Testis (tissue), 2 donors: ENCODE results near the gene NIPBL.

Experiments
- POLR2A ChIP-seq: fragments of 450-650 bp; IDR thresholded peaks from one replicate; pipeline ENCODE4 v1.6.1; 2017; ENCODE audit warnings: antibody characterized with exemption, mild to moderate bottlenecking, moderate library complexity
- TF ChIP-seq, protein P1 (sequence below), 3 experiments: fragments of 450-650 bp in 2 of 3; fragments of 200-600 bp in 1 of 3; sonication (generic) in 1 of 3; IDR thresholded peaks; one replicate each; pipeline ENCODE4 v1.5.1; 2016 to 2019; ENCODE audit warnings: antibody characterized with exemption in 3 of 3, mild to moderate bottlenecking in 2 of 3, moderate library complexity in 1 of 3

- TF ChIP-seq, protein P1, sequence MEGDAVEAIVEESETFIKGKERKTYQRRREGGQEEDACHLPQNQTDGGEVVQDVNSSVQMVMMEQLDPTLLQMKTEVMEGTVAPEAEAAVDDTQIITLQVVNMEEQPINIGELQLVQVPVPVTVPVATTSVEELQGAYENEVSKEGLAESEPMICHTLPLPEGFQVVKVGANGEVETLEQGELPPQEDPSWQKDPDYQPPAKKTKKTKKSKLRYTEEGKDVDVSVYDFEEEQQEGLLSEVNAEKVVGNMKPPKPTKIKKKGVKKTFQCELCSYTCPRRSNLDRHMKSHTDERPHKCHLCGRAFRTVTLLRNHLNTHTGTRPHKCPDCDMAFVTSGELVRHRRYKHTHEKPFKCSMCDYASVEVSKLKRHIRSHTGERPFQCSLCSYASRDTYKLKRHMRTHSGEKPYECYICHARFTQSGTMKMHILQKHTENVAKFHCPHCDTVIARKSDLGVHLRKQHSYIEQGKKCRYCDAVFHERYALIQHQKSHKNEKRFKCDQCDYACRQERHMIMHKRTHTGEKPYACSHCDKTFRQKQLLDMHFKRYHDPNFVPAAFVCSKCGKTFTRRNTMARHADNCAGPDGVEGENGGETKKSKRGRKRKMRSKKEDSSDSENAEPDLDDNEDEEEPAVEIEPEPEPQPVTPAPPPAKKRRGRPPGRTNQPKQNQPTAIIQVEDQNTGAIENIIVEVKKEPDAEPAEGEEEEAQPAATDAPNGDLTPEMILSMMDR (IDR thresholded peaks at IDR 0.05): no peak
- no peak for TF ChIP-seq POLR2A
Observed at GRCh38 chr5:36928947-36929346, 52.4 kb downstream of the NIPBL start.
